ENCODE measurements around the gene GNAT3.

The GNAT3 gene

DNA sequence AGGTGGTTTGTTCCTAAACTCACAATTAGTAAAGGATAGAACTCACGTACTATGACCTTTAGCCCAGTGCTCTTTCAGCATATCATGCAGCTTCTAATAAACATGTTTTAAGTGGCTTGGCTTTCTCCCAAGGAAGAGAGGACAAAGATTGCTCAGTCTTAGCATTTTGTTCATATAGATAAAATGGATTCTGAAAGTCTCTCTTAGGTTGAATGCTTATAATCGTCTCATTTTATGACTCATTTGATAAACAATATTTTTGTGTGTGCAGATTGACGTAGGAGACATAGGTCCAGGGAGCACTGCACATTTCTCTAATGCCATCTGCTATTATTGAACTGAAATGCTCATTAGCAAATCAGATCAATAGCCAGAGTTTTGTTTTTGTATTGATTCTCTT, 44.8 kb downstream of the GNAT3 start:
- Histone ChIP-seq H3K27ac (replicated peaks) (no peak overlapping the region), H3K4me3 (replicated peaks; ENCODE audit: insufficient read depth, low read length) (no peak overlapping the region), H3K27me3 (ENCODE audit: insufficient read depth, poor library complexity, severe bottlenecking) (no peaks in the 10 kb centered on the region)
- TF ChIP-seq SPI1 (IDR thresholded peaks at IDR 0.05; ENCODE audit: borderline replicate concordance, low read depth), result no peak
- TF ChIP-seq, protein P1, sequence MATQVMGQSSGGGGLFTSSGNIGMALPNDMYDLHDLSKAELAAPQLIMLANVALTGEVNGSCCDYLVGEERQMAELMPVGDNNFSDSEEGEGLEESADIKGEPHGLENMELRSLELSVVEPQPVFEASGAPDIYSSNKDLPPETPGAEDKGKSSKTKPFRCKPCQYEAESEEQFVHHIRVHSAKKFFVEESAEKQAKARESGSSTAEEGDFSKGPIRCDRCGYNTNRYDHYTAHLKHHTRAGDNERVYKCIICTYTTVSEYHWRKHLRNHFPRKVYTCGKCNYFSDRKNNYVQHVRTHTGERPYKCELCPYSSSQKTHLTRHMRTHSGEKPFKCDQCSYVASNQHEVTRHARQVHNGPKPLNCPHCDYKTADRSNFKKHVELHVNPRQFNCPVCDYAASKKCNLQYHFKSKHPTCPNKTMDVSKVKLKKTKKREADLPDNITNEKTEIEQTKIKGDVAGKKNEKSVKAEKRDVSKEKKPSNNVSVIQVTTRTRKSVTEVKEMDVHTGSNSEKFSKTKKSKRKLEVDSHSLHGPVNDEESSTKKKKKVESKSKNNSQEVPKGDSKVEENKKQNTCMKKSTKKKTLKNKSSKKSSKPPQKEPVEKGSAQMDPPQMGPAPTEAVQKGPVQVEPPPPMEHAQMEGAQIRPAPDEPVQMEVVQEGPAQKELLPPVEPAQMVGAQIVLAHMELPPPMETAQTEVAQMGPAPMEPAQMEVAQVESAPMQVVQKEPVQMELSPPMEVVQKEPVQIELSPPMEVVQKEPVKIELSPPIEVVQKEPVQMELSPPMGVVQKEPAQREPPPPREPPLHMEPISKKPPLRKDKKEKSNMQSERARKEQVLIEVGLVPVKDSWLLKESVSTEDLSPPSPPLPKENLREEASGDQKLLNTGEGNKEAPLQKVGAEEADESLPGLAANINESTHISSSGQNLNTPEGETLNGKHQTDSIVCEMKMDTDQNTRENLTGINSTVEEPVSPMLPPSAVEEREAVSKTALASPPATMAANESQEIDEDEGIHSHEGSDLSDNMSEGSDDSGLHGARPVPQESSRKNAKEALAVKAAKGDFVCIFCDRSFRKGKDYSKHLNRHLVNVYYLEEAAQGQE (IDR thresholded peaks at IDR 0.05; ENCODE audit: insufficient replicate concordance, low read depth), result no peak
- TF ChIP-seq, protein P2, sequence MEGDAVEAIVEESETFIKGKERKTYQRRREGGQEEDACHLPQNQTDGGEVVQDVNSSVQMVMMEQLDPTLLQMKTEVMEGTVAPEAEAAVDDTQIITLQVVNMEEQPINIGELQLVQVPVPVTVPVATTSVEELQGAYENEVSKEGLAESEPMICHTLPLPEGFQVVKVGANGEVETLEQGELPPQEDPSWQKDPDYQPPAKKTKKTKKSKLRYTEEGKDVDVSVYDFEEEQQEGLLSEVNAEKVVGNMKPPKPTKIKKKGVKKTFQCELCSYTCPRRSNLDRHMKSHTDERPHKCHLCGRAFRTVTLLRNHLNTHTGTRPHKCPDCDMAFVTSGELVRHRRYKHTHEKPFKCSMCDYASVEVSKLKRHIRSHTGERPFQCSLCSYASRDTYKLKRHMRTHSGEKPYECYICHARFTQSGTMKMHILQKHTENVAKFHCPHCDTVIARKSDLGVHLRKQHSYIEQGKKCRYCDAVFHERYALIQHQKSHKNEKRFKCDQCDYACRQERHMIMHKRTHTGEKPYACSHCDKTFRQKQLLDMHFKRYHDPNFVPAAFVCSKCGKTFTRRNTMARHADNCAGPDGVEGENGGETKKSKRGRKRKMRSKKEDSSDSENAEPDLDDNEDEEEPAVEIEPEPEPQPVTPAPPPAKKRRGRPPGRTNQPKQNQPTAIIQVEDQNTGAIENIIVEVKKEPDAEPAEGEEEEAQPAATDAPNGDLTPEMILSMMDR (IDR thresholded peaks at IDR 0.05; ENCODE audit: insufficient read depth, low read length), result no peak
- no peak for TF ChIP-seq POLR2AphosphoS5 (IDR thresholded peaks at IDR 0.05; ENCODE audit: low read depth)
- no peak for TF ChIP-seq GABPA (IDR thresholded peaks at IDR 0.05; ENCODE audit: low read depth)
- DNase-seq (ENCODE audit: low read depth in 1 of 2, low spot score in 1 of 2), result no peak

DNA sequence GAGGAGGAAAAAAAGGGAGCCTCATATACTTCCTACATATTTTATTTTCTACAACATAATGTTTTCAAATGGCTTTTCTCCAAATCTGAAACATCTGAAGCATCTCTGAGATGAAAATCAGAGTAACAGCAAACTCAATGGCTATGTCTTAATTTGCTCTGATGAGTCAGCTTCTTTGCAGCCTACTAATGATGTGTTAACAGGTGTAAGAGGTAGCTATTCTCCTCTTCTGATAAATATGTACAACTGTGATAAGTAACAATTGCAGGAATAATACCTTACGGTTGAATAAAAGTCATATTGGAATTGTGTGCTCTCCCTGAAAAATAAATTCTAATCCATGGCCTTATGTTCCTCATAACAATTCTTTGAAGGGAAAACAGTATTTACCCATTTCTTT, 45.2 kb downstream of the GNAT3 start:
- no peak overlapping the region for H3K4me3 ChIP-seq (replicated peaks; ENCODE audit: insufficient read depth, low read length)
- no peak overlapping the region for H3K27ac ChIP-seq (replicated peaks)
- no peaks in the 10 kb centered on the region for H3K27me3 ChIP-seq (ENCODE audit: insufficient read depth, poor library complexity, severe bottlenecking)
- TF ChIP-seq POLR2AphosphoS5 (IDR thresholded peaks at IDR 0.05; ENCODE audit: low read depth) (no peak), GABPA (IDR thresholded peaks at IDR 0.05; ENCODE audit: low read depth) (no peak), SPI1 (IDR thresholded peaks at IDR 0.05; ENCODE audit: borderline replicate concordance, low read depth) (no peak)
- TF ChIP-seq, protein P1 (IDR thresholded peaks at IDR 0.05; ENCODE audit: insufficient replicate concordance, low read depth), result no peak
- TF ChIP-seq, protein P2 (IDR thresholded peaks at IDR 0.05; ENCODE audit: insufficient read depth, low read length), result no peak
- no peak for DNase-seq (ENCODE audit: low read depth in 1 of 2, low spot score in 1 of 2)

DNA sequence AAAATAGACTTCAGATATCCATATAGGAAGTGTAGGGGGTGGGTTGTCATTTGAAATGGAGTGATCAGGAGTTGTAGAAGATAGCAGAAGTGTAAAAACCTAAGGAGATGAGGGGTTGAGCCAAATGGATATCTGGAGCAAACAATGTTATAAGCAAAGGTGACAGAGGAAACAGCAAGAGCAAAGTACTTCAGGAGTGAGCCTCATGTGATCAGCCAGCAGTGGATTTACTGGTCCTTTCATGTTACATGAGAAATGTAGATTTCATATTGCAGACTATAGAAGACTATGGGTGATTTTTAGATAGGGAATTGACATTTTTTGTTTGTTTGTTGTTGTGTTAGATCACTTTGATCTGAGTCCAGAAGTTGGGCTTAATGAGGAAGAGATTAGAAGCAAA, 47.7 kb downstream of the GNAT3 start:
- DNase-seq (ENCODE audit: low read depth in 1 of 2, low spot score in 1 of 2), result no peak
- H3K27me3 ChIP-seq (ENCODE audit: insufficient read depth, poor library complexity, severe bottlenecking), result no peaks in the 10 kb centered on the region
- no peak overlapping the region for H3K4me3 ChIP-seq (replicated peaks; ENCODE audit: insufficient read depth, low read length)
- H3K27ac ChIP-seq (replicated peaks), result no peak overlapping the region
- TF ChIP-seq SPI1 (IDR thresholded peaks at IDR 0.05; ENCODE audit: borderline replicate concordance, low read depth) (no peak), POLR2AphosphoS5 (IDR thresholded peaks at IDR 0.05; ENCODE audit: low read depth) (no peak), GABPA (IDR thresholded peaks at IDR 0.05; ENCODE audit: low read depth) (no peak)
- TF ChIP-seq, protein P1 (IDR thresholded peaks at IDR 0.05; ENCODE audit: insufficient replicate concordance, low read depth), result no peak
- TF ChIP-seq, protein P2 (IDR thresholded peaks at IDR 0.05; ENCODE audit: insufficient read depth, low read length), result no peak
